Effector memory CD8-positive, alpha-beta T cell (primary cell): ENCODE data around the gene ITGB6.

ENCODE experiments used
- ATAC-seq: fragments of 150-1000 bp; cut with Tn5 transposase; replicated peaks from 2 replicates; pipeline ENCODE4 v1.10.0; 2021; ENCODE audit warnings: mild to moderate bottlenecking, moderate library complexity
- DNase-seq, 3 experiments: peaks; one replicate each; pipeline ENCODE4 v3.0.0; 2021
- H3K27ac Mint-ChIP-seq, 2 donors: one replicate each; pipeline ENCODE4 v1.8.0; 2022; ENCODE audit warnings: mild to moderate bottlenecking in 2 of 2, mixed read lengths in 2 of 2, moderate library complexity in 2 of 2
- H3K27me3 Mint-ChIP-seq, 2 donors: one replicate each; pipeline ENCODE4 v1.8.0; 2022; ENCODE audit warnings: mixed read lengths in 2 of 2
- H3K36me3 Mint-ChIP-seq: one replicate; pipeline ENCODE4 v1.8.0; 2022; ENCODE audit warnings: mild to moderate bottlenecking, moderate library complexity, mixed read lengths; ENCODE audit not compliant: insufficient read depth
- H3K4me1 Mint-ChIP-seq, 2 donors: one replicate each; pipeline ENCODE4 v1.8.0; 2022; ENCODE audit warnings: low read depth in 2 of 2, mixed read lengths in 2 of 2
- H3K4me3 Mint-ChIP-seq, 2 donors: one replicate each; pipeline ENCODE4 v1.8.0; 2022; ENCODE audit warnings: mild to moderate bottlenecking in 2 of 2, mixed read lengths in 2 of 2, moderate library complexity in 2 of 2
- H3K9me3 Mint-ChIP-seq, 2 donors: one replicate each; pipeline ENCODE4 v1.8.0; 2022; ENCODE audit warnings: mixed read lengths in 2 of 2

The ITGB6 gene

DNA sequence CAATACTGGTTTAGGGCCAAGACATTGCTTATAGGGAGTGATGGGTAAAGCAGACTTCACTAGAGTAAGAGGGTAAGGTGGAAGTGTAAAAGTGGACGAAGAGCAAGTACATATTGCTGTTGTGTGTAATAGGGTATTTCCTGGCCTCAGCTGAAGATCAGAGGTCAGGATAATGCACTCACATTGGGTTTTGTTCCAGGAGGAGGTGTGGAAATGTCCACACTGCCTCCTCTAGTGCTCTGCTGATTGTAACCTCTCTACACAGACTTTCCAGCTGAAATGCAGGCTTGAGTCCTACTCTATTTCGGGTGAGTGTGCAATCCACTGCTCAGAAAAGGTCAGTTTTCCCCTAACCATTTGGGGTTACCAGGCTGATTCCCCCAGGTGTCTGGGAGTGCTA lies 96.0 kb downstream of the ITGB6 start:
- no peaks in the 10 kb centered on the region for H3K36me3 Mint-ChIP-seq
- no peak for ATAC-seq

GRCh38 chr2:160097326-160097725 lies 102.7 kb downstream of the ITGB6 start:
- no peaks in the 10 kb centered on the region for H3K4me1 Mint-ChIP-seq
- ATAC-seq (no peak), DNase-seq (no peak)
- no peaks in the 10 kb centered on the region for H3K9me3 Mint-ChIP-seq
- H3K27me3 Mint-ChIP-seq = peaks cover 20 to 39% of the 10 kb centered on the region in 2 donors
- H3K36me3 Mint-ChIP-seq = no peaks in the 10 kb centered on the region
- no peak overlapping the region for H3K27ac Mint-ChIP-seq
- no peak overlapping the region for H3K4me3 Mint-ChIP-seq

More for the DNA sequence above, 96.0 kb downstream of the ITGB6 start:
- H3K27me3 Mint-ChIP-seq = peaks cover 30 to 41% of the 10 kb centered on the region in 2 donors
- DNase-seq = no peak
- H3K4me3 Mint-ChIP-seq = no peak overlapping the region
- H3K27ac Mint-ChIP-seq = no peak overlapping the region
- H3K9me3 Mint-ChIP-seq = no peaks in the 10 kb centered on the region
- no peaks in the 10 kb centered on the region for H3K4me1 Mint-ChIP-seq

DNA sequence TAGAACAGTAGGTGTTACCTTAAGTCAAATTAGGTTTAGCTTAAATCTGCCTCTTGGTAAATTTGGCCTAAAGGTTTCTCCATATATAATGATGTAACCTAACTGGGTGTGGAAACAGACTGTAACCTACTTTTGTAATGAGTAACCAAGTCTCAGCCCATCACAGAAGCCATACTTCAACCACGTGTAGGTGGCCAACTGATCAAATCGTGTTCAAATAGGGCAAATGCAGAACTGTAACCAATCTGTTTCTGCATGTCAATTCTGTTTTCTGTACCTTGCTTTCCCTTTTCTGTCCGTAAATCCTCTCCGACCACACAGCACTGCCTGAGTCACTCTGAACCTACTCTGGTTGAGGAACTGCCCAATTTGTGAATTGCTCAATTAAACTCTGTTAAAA lies 103.7 kb downstream of the ITGB6 start:
- no peak overlapping the region for H3K27ac Mint-ChIP-seq
- no peaks in the 10 kb centered on the region for H3K36me3 Mint-ChIP-seq
- H3K9me3 Mint-ChIP-seq = peaks cover 0 to 1% of the 10 kb centered on the region in 2 donors
- no peak for ATAC-seq
- no peaks in the 10 kb centered on the region for H3K4me1 Mint-ChIP-seq
- no peak for DNase-seq
- no peak overlapping the region for H3K4me3 Mint-ChIP-seq
- peaks cover 18 to 41% of the 10 kb centered on the region in 2 donors for H3K27me3 Mint-ChIP-seq

GRCh38 chr2:160092445-160092844 lies 107.6 kb downstream of the ITGB6 start:
- no peak for ATAC-seq
- Mint-ChIP-seq H3K4me1 (no peaks in the 10 kb centered on the region), H3K36me3 (peaks cover 2% of the 10 kb centered on the region), H3K27me3 (peaks cover 26 to 47% of the 10 kb centered on the region in 2 donors), H3K9me3 (peaks cover 2 to 3% of the 10 kb centered on the region in 2 donors), H3K4me3 (no peak overlapping the region), H3K27ac (no peak overlapping the region)
- no peak for DNase-seq

- Mint-ChIP-seq H3K27ac (no peak overlapping the region), H3K9me3 (peaks cover 6 to 8% of the 10 kb centered on the region in 2 donors), H3K27me3 (peaks cover 24 to 47% of the 10 kb centered on the region in 2 donors), H3K4me3 (no peak overlapping the region), H3K4me1 (no peaks in the 10 kb centered on the region), H3K36me3 (peaks cover 2% of the 10 kb centered on the region)
- no peak for ATAC-seq
- DNase-seq = no peak
These were observed 108.7 kb downstream of the ITGB6 start for GRCh38 chr2:160091381-160091780.

GRCh38 chr2:160087854-160088745 lies 112.0 kb downstream of the ITGB6 start:
- Mint-ChIP-seq H3K9me3 (peaks cover 8 to 10% of the 10 kb centered on the region in 2 donors), H3K4me1 (no peaks in the 10 kb centered on the region), H3K27me3 (peaks cover 18 to 22% of the 10 kb centered on the region in 2 donors), H3K4me3 (no peak overlapping the region), H3K27ac (no peak overlapping the region), H3K36me3 (peaks cover 2% of the 10 kb centered on the region)
- DNase-seq (no peak), ATAC-seq (no peak)

GRCh38 chr2:160085662-160086061 lies 114.4 kb downstream of the ITGB6 start:
- no peak for DNase-seq
- no peak overlapping the region for H3K4me3 Mint-ChIP-seq
- ATAC-seq = no peak
- H3K36me3 Mint-ChIP-seq = peaks cover under 1% of the 10 kb centered on the region
- H3K4me1 Mint-ChIP-seq = no peaks in the 10 kb centered on the region
- peaks cover 7 to 12% of the 10 kb centered on the region in 2 donors for H3K9me3 Mint-ChIP-seq
- peaks cover 9 to 13% of the 10 kb centered on the region in 2 donors for H3K27me3 Mint-ChIP-seq
- H3K27ac Mint-ChIP-seq = no peak overlapping the region

DNA sequence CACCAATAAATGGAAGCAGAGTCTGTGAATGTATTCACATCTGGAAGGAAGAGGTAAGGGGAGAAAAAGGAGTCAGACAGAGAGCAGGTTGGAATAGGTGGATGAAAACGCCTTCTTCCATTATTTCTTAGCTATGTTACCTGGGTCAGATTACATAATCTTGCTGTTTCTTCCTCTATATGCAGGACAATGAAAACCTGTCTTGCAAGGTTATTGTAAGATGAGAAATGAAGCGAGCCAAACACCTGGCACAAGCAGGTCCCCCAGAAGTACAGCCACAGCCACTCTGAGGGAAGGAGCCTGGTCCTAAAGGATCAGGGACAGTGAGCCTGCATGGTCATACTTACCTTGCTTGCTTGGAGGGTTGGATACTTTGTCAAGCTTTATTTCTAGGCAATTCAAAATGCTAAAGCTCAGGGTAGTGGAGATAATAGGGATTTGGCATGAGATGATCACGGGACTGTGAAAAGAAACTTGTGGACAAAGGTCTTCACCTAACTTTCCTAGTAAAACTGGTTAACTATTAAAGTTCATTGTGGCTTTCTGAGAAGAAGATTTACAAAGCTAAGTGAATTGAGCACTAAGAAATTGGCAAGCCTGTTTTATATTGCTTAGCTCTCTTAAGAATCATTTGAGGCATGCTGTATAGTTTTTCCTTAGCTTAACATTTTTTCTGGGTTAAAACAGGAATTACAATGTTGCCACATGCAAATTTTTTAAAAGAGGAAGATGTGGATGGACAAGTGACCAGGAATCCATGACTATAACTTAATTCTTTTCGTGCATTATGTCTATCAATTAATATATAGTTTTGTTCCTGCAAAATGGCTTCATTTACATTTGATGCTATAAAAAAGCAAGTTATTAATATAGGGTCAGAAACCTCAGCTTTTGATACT lies 121.9 kb downstream of the ITGB6 start:
- DNase-seq (no peak), ATAC-seq (no peak)
- Mint-ChIP-seq H3K27me3 (peaks cover 8 to 25% of the 10 kb centered on the region in 2 donors), H3K9me3 (peaks cover 0 to 7% of the 10 kb centered on the region in 2 donors), H3K4me1 (no peaks in the 10 kb centered on the region), H3K4me3 (no peak overlapping the region), H3K36me3 (no peaks in the 10 kb centered on the region), H3K27ac (no peak overlapping the region)

DNA sequence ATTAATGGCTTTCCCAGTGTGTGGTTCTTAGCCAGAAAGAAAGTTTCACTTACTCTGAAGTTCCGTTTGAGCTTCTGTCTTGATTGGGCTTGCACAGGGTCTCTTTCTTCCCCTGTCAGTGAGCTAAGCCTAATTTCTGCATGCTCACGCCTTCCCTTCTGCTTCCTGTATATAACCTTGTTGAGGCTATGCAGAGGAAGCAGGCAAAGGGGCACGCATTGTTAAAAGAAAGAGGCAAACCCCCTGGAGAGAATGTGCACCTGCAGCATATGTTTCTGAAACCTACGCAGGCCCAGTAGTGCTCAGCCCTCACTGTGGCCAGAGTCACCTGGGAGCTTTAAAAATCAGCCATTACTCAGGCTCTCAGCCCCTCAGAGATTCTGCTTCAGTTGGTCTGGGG lies 123.2 kb downstream of the ITGB6 start:
- Mint-ChIP-seq H3K4me1 (no peaks in the 10 kb centered on the region), H3K9me3 (peaks cover 0 to 7% of the 10 kb centered on the region in 2 donors), H3K27ac (no peak overlapping the region), H3K36me3 (no peaks in the 10 kb centered on the region), H3K27me3 (peaks cover 0 to 25% of the 10 kb centered on the region in 2 donors), H3K4me3 (no peak overlapping the region)
- DNase-seq = no peak
- no peak for ATAC-seq

GRCh38 chr2:160076241-160076640 lies 123.8 kb downstream of the ITGB6 start:
- DNase-seq = no peak
- Mint-ChIP-seq H3K27ac (no peak overlapping the region), H3K4me3 (no peak overlapping the region), H3K27me3 (peaks cover 0 to 18% of the 10 kb centered on the region in 2 donors), H3K36me3 (no peaks in the 10 kb centered on the region), H3K9me3 (peaks cover 0 to 7% of the 10 kb centered on the region in 2 donors), H3K4me1 (no peaks in the 10 kb centered on the region)
- ATAC-seq = no peak

GRCh38 chr2:160075171-160075570 lies 124.9 kb downstream of the ITGB6 start:
- Mint-ChIP-seq H3K27ac (no peak overlapping the region), H3K27me3 (peaks cover 6 to 8% of the 10 kb centered on the region in 2 donors), H3K4me3 (no peak overlapping the region), H3K4me1 (no peaks in the 10 kb centered on the region), H3K9me3 (no peaks in the 10 kb centered on the region), H3K36me3 (no peaks in the 10 kb centered on the region)
- no peak for DNase-seq
- no peak for ATAC-seq

- Mint-ChIP-seq H3K4me3 (no peak overlapping the region), H3K36me3 (no peaks in the 10 kb centered on the region), H3K9me3 (no peaks in the 10 kb centered on the region), H3K27me3 (peaks cover 0 to 6% of the 10 kb centered on the region in 2 donors), H3K4me1 (no peaks in the 10 kb centered on the region), H3K27ac (no peak overlapping the region)
- no peak for ATAC-seq
- no peak for DNase-seq
These were observed 126.7 kb downstream of the ITGB6 start for GRCh38 chr2:160073284-160073888.

GRCh38 chr2:160068906-160069305 lies 131.2 kb downstream of the ITGB6 start:
- ATAC-seq (no peak), DNase-seq (no peak)
- H3K4me1 Mint-ChIP-seq = no peaks in the 10 kb centered on the region
- H3K27ac Mint-ChIP-seq = no peak overlapping the region
- H3K9me3 Mint-ChIP-seq = no peaks in the 10 kb centered on the region
- peaks cover 18 to 31% of the 10 kb centered on the region in 2 donors for H3K27me3 Mint-ChIP-seq
- no peaks in the 10 kb centered on the region for H3K36me3 Mint-ChIP-seq
- H3K4me3 Mint-ChIP-seq = no peak overlapping the region
